OCI-LY1 (cell line): ENCODE data around the gene DLK1.

ENCODE experiments used
- H2AFZ ChIP-seq: fragments of 200-600 bp; sonication (generic), shearing (Covaris generic); 2 replicates; pipeline ENCODE4 v1.6.0; 2014; ENCODE audit warnings: antibody characterized with exemption, mild to moderate bottlenecking, low read length
- H3F3A ChIP-seq: fragments of 200-600 bp; sonication (generic), shearing (Covaris generic); 2 replicates; pipeline ENCODE4 v1.6.0; 2014; ENCODE audit warnings: mild to moderate bottlenecking, antibody characterized with exemption, low read length, moderate library complexity; ENCODE audit not compliant: insufficient read depth
- H3K27ac ChIP-seq: fragments of 200-600 bp; sonication (generic); 2 replicates; pipeline ENCODE4 v1.5.1; 2014; ENCODE audit warnings: low read length, mixed run types, mild to moderate bottlenecking, low read depth; ENCODE audit not compliant: poor library complexity, severe bottlenecking
- H3K27me3 ChIP-seq: fragments of 200-600 bp; sonication (generic); 2 replicates; pipeline ENCODE4 v1.6.0; 2014; ENCODE audit warnings: antibody characterized with exemption, mild to moderate bottlenecking, low read length, moderate library complexity; ENCODE audit not compliant: insufficient read depth
- H3K36me3 ChIP-seq: fragments of 200-600 bp; sonication (generic); 2 replicates; pipeline ENCODE4 v1.6.1; 2014; ENCODE audit warnings: mild to moderate bottlenecking, antibody characterized with exemption, low read length, moderate library complexity, mixed read lengths; ENCODE audit not compliant: insufficient read depth
- H3K4me1 ChIP-seq: fragments of 200-600 bp; sonication (generic); 2 replicates; pipeline ENCODE4 v1.5.1; 2014; ENCODE audit warnings: mild to moderate bottlenecking, low read length, moderate library complexity; ENCODE audit not compliant: insufficient read depth, severe bottlenecking
- H3K4me2 ChIP-seq: fragments of 200-600 bp; sonication (generic), shearing (Covaris generic); 2 replicates; pipeline ENCODE4 v1.6.1; 2014; ENCODE audit warnings: low read length
- H3K4me3 ChIP-seq: fragments of 200-600 bp; sonication (generic); 2 replicates; pipeline ENCODE4 v1.5.1; 2014; ENCODE audit warnings: low read length, low read depth, mild to moderate bottlenecking, mixed read lengths; ENCODE audit not compliant: poor library complexity, severe bottlenecking
- H3K79me2 ChIP-seq: fragments of 200-600 bp; shearing (Covaris generic); 2 replicates; pipeline ENCODE4 v1.6.1; 2016; ENCODE audit warnings: mixed run types, low read length, mixed read lengths; ENCODE audit not compliant: insufficient read depth
- H3K9ac ChIP-seq: fragments of 200-600 bp; sonication (generic), shearing (Covaris generic); 2 replicates; pipeline ENCODE4 v1.6.1; 2014; ENCODE audit warnings: mild to moderate bottlenecking, low read length, mixed read lengths
- H3K9me2 ChIP-seq: fragments of 200-600 bp; sonication (generic), shearing (Covaris generic); 2 replicates; pipeline ENCODE4 v1.6.1; 2014; ENCODE audit warnings: low read depth, mild to moderate bottlenecking, low read length, mixed read lengths
- H3K9me3 ChIP-seq: fragments of 200-600 bp; shearing (Covaris generic); 2 replicates; pipeline ENCODE4 v1.6.1; 2014; ENCODE audit warnings: low read length, mixed read lengths
- H4K20me1 ChIP-seq: fragments of 200-600 bp; sonication (generic), shearing (Covaris generic); 2 replicates; pipeline ENCODE4 v1.6.0; 2016; ENCODE audit warnings: mild to moderate bottlenecking, low read length; ENCODE audit not compliant: insufficient read depth
- CTCF ChIP-seq: fragments of 200-600 bp; sonication (generic), shearing (Covaris generic); IDR thresholded peaks from 2 replicates; pipeline ENCODE4 v1.5.1; 2017; ENCODE audit warnings: mild to moderate bottlenecking, antibody characterized with exemption, low read length, moderate library complexity, mixed read lengths
- EZH2 ChIP-seq: fragments of 200-600 bp; sonication (generic), shearing (Covaris generic); IDR thresholded peaks from 2 replicates; pipeline ENCODE4 v1.8.0; 2017; ENCODE audit warnings: borderline replicate concordance, mixed run types, mild to moderate bottlenecking, antibody characterized with exemption, low read length, moderate library complexity, mixed read lengths

Gene DLK1

GRCh38 chr14:100748403-100748802 lies 21.7 kb downstream of the DLK1 start:
- Histone ChIP-seq H3K4me2 (no peak overlapping the region), H3K9ac (no peak overlapping the region), H3F3A (no peaks in the 10 kb centered on the region), H3K9me2 (no peaks in the 10 kb centered on the region), H3K36me3 (no peaks in the 10 kb centered on the region), H2AFZ (no peak overlapping the region), H4K20me1 (no peaks in the 10 kb centered on the region), H3K9me3 (no peaks in the 10 kb centered on the region), H3K27ac (no peak overlapping the region), H3K4me1 (no peaks in the 10 kb centered on the region), H3K79me2 (no peaks in the 10 kb centered on the region), H3K4me3 (no peak overlapping the region), H3K27me3 (0 out of 2 replicates have a peak, but pooled peaks cover 4% of the 10 kb centered on the region)
- TF ChIP-seq EZH2: no peak
- TF ChIP-seq CTCF: no peak

- Histone ChIP-seq H3K4me1 (no peaks in the 10 kb centered on the region), H3K27ac (no peak overlapping the region), H3K36me3 (no peaks in the 10 kb centered on the region), H4K20me1 (no peaks in the 10 kb centered on the region), H3K4me2 (no peak overlapping the region), H3K9me3 (no peaks in the 10 kb centered on the region), H3K9me2 (no peaks in the 10 kb centered on the region), H3K27me3 (0 out of 2 replicates have a peak, but pooled peaks cover 3% of the 10 kb centered on the region), H3F3A (no peaks in the 10 kb centered on the region), H2AFZ (no peak overlapping the region), H3K4me3 (no peak overlapping the region), H3K79me2 (no peaks in the 10 kb centered on the region), H3K9ac (no peak overlapping the region)
- no peak for TF ChIP-seq CTCF
- TF ChIP-seq EZH2: no peak
These were observed 22.3 kb downstream of the DLK1 start for GRCh38 chr14:100748944-100749343.

- no peak overlapping the region for H3K27ac ChIP-seq
- no peaks in the 10 kb centered on the region for H3K36me3 ChIP-seq
- H3K4me1 ChIP-seq: no peaks in the 10 kb centered on the region
- no peaks in the 10 kb centered on the region for H3K79me2 ChIP-seq
- no peaks in the 10 kb centered on the region for H3K27me3 ChIP-seq
- no peaks in the 10 kb centered on the region for H3F3A ChIP-seq
- no peaks in the 10 kb centered on the region for H4K20me1 ChIP-seq
- H3K9ac ChIP-seq: no peak overlapping the region
- H2AFZ ChIP-seq: no peak overlapping the region
- H3K4me3 ChIP-seq: no peak overlapping the region
- H3K9me2 ChIP-seq: no peaks in the 10 kb centered on the region
- no peak overlapping the region for H3K4me2 ChIP-seq
- no peak for TF ChIP-seq EZH2
- no peak for TF ChIP-seq CTCF
- H3K9me3 ChIP-seq: no peaks in the 10 kb centered on the region
These were observed 23.4 kb downstream of the DLK1 start for GRCh38 chr14:100749967-100750597.
